Stimulated activated CD4-positive, alpha-beta T cell treated with anti-CD3 and anti-CD28 coated beads, Interleukin-12 subunit alpha, Interleukin-12 subunit beta, amount 100 ng/mL, for 48 hours (primary cell): Measurements from ENCODE around the gene CALR.
"Not testable (repeated sequence)": the region's sequence is repeated elsewhere in the genome, so short reads cannot be mapped to it uniquely, and the experiment has no call there.

Experiments
- DNase-seq, 3 donors: peaks; one replicate each; pipeline ENCODE4 v3.0.0-alpha.2; 2020; ENCODE audit warnings: low read depth in 2 of 3, low spot score in 1 of 3

Gene CALR

GRCh38 chr19:12976109-12976508 lies 37.7 kb downstream of the CALR start:
- DNase-seq: not testable (repeated sequence)

- DNase-seq: no peak
Measured at GRCh38 chr19:12979974-12980373, 41.6 kb downstream of the CALR start.

DNA sequence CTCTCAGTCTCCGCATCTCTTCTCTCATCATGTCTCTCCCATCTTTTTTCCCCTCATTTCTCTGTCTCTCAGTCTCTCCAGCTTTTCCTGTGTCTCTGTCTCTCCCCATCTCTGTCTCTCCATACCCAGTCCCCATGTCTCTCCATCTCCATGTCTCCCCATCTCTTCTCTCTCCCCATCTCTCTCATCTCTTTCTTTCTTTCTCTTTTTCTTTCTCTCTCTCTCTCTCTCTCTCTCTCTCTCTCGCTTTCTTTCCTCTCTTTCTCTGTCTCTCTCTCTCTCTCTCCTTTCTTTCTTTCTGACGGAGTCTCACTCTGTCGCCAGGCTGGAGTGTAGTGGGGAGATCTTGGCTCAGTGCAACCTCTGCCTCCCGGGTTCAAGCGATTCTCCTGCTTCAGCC lies 44.2 kb downstream of the CALR start:
- no peak for DNase-seq

DNA sequence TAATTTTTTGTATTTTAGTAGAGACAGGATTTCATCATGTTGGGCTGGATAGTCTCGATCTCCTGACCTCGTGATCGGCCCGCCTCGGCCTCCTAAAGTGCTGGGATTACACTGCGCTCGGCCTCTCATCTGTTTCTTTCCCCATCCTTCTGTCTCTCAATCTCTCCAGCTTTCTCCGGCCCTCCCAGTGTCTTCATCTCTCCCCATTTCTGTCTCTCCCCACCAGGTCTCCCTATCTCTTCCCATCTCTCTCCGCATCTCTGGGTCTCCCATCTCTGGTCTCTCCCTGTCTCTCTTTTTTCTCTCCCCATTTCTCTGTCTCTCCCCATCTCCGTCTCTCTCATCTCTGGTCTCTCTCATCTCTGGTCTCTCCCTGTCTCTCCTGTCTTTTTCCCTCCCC lies 44.7 kb downstream of the CALR start:
- DNase-seq: no peak

GRCh38 chr19:12983542-12984142 lies 45.2 kb downstream of the CALR start:
- DNase-seq: peak; percentile 53 to 81 (median 76)

GRCh38 chr19:12984143-12984627 lies 45.8 kb downstream of the CALR start:
- DNase-seq: no peak

DNA sequence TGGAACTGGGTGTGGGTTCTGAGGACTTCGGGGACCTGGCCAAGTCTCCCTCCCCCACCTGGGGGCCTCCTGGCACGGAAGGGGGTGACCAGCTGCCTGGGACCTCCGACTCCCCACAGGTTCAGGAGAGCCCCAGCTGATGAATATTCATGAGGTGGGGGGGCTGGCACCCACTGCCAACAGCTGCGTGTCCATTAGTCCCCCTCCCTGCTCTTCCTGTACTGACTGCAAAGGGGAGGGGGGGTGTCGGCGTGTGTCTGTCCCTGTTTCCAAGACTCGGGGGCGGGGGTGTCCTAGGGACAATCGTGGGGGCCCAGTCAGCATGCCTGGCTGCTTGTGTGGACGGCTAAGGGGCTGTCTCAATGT lies 46.3 kb downstream of the CALR start:
- no peak for DNase-seq

- no peak for DNase-seq
Measured at GRCh38 chr19:12985049-12985776, 46.8 kb downstream of the CALR start.

DNA sequence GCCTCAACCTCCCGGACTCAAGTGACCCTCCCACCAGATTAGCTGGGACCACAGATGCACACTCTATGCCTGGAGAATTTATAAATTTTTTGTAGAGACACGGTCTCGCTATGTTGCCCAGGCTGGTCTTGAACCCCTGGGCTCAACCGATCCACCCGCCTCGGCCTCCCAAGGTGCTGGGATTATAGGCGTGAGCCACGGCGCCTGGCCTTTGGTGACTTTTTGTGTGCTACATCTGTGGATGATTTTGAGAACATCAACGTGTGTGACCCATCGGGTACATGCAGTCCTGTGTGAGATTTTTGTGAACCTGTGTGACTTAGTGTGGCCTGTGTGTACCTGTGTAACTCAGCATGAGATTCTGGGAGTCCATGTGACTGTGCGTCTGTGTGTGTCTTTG lies 48.3 kb downstream of the CALR start:
- DNase-seq: no peak

DNA sequence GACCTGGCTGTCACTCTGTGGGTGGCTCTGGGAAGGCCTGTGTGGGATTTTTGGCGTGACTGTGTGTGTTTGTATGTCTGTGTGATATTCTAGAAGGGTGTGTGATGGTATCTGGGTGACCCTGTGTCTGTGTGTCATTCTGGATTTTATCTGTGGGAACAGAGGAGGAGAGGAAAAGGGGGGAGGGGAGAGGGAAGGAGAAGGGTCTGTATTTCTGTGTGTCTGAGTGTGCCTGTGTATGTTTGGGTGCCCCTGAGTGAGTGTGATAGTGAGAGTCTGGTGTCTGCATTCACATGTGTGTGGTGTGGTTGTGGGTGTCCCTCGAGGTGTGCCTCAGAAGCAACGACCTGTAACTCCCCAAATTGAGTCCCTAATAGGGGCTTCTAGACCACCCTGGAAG lies 48.8 kb downstream of the CALR start:
- DNase-seq: no peak

GRCh38 chr19:12987781-12988180 lies 49.4 kb downstream of the CALR start:
- DNase-seq: no peak

GRCh38 chr19:12990431-12990830 lies 52.0 kb downstream of the CALR start:
- no peak for DNase-seq

DNA sequence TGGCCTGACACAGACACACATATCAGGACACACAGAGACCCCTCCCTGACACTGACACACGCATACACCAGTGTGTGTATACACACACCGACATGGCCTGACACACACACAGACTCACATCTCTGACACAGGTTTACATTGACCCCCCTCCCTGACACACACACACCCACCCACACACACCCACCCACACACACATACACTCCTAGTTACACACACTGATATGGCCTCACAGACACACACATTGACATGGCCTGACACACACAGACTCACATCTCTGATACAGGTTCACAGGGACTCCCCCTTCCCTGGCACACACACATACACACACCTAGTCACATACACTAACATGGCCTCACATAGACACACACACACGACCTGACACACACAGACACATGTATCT lies 52.4 kb downstream of the CALR start:
- DNase-seq: no peak

GRCh38 chr19:12991296-12991695 lies 52.9 kb downstream of the CALR start:
- no peak for DNase-seq

DNA sequence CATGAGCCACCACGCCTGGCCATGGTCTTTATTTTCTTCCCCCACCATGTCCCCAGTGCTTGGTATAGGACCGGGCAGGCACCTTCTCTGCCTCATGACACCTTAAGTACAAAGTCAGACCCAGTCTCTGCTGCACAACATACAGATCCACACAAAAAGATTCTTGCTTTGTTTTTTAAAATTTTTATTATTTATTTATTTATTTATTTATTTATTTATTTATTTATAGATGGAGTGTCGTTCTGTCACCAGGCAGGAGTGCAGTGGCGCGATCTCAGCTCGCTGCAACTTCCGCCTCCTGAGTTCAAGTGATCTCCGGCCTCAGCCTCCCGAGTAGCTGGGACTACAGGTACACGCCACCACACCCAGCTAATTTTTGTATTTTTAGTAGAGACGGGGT lies 54.3 kb downstream of the CALR start:
- no peak for DNase-seq

GRCh38 chr19:12993562-12993961 lies 55.2 kb downstream of the CALR start:
- DNase-seq: no peak
